MM.1S (cell line): ENCODE measurements around the gene ECEL1.

Experiments
- CTCF ChIP-seq: fragments of 300-600 bp; sonication (generic); IDR thresholded peaks from 2 replicates; pipeline ENCODE4 v1.5.1; 2016; ENCODE audit warnings: antibody characterized with exemption, low read length, mixed read lengths
- EZH2 ChIP-seq: fragments of 300-600 bp; sonication (generic); optimal IDR thresholded peaks from 2 replicates; pipeline ENCODE3; 2017; ENCODE audit warnings: low read depth, mild to moderate bottlenecking, antibody characterized with exemption, low read length, mixed read lengths
- EZH2phosphoT487 ChIP-seq: fragments of 300-600 bp; sonication (generic); IDR thresholded peaks from 2 replicates; pipeline ENCODE4 v1.6.1; 2018; ENCODE audit warnings: antibody characterized with exemption, low read length

GRCh38 chr2:232483311-232483922, 4.2 kb downstream of the ECEL1 start:
- no peak for TF ChIP-seq CTCF
- TF ChIP-seq EZH2, result no peak
- TF ChIP-seq EZH2phosphoT487, result no peak
